OCI-LY1 (cell line): ENCODE results near the gene AQP10.
"Not testable (repeated sequence)": the region's sequence is repeated elsewhere in the genome, so short reads cannot be mapped to it uniquely, and the experiment has no call there.

ENCODE experiments used
- CTCF ChIP-seq: fragments of 200-600 bp; sonication (generic), shearing (Covaris generic); IDR thresholded peaks from 2 replicates; pipeline ENCODE4 v1.5.1; 2017; ENCODE audit warnings: mild to moderate bottlenecking, antibody characterized with exemption, low read length, moderate library complexity, mixed read lengths
- EZH2 ChIP-seq: fragments of 200-600 bp; sonication (generic), shearing (Covaris generic); IDR thresholded peaks from 2 replicates; pipeline ENCODE4 v1.8.0; 2017; ENCODE audit warnings: borderline replicate concordance, mixed run types, mild to moderate bottlenecking, antibody characterized with exemption, low read length, moderate library complexity, mixed read lengths

GRCh38 chr1:154309136-154309535 is 11.8 kb upstream of the AQP10 start:
- TF ChIP-seq CTCF, EZH2: not testable (repeated sequence)
